Measurements from ENCODE around the gene OR5H1.

DNA sequence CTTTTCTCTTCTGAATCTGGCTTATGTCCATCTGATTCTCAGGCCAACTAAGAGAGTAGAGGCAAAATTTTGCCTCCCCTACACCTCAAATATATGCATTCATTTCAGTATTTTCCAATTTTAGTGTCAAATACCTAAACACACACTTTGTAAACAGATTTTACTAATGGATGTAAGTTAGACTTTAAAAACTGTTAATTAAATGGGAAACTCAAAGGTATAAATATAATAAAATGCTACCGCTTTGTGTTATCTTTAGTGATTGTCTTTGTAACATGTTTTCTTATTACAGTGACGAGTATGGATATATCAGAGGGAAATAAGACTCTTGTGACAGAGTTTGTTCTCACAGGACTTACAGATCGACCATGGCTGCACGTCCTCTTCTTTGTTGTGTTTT, 43.6 kb upstream of the OR5H1 start, which contains the start of gene OR5AC2:
- no peak for TF ChIP-seq POLR2AphosphoS5 (IDR thresholded peaks at IDR 0.05; ENCODE audit: low read depth, low read length)
- TF ChIP-seq POLR2A (IDR thresholded peaks at IDR 0.05; ENCODE audit: low read depth, low read length) = no peak
- no peak for TF ChIP-seq PAX5 (IDR thresholded peaks at IDR 0.05; ENCODE audit: insufficient read depth, low read length, severe bottlenecking)
- TF ChIP-seq TAF1 (IDR thresholded peaks at IDR 0.05; ENCODE audit: low read depth, low read length) = no peak
- TF ChIP-seq SPI1 (IDR thresholded peaks at IDR 0.05; ENCODE audit: low read depth, low read length) = no peak
